Activated CD8-positive, alpha-beta T cell treated with anti-CD3 and anti-CD28 coated beads, Interleukin-2, amount 10 ng/mL, durations not matched to agents 7 days and 5 days (primary cell): ENCODE measurements around the gene FAU. TPM values are rescaled to one million over a fixed set of nuclear protein-coding genes. Genes with fewer than 3 reads are reported as not detected.

Experiments
- ATAC-seq: fragments of 150-1000 bp; cut with Tn5 transposase; one replicate; pipeline ENCODE4 v1.10.0; 2021; ENCODE audit warnings: moderate library complexity
- CTCF ChIA-PET: fragments of 350-600 bp; sonication (Branson Sonifier 250); formaldehyde crosslinking; loops from one replicate; lab custom pipeline; 2021; ENCODE audit warnings: antibody characterized with exemption; lab: Charles Lee
- POLR2A ChIA-PET: fragments of 350-600 bp; sonication (Branson Sonifier 250); formaldehyde crosslinking; loops from one replicate; lab custom pipeline; 2021; ENCODE audit warnings: antibody characterized with exemption; lab: Charles Lee
- DNase-seq: peaks from one replicate; pipeline ENCODE4 v3.0.0-alpha.2; 2020
- H3K27ac Mint-ChIP-seq: one replicate; pipeline ENCODE4 v1.8.0; 2021; ENCODE audit warnings: mild to moderate bottlenecking, mixed read lengths
- H3K27me3 Mint-ChIP-seq: one replicate; pipeline ENCODE4 v1.8.0; 2021; ENCODE audit warnings: low read depth, mixed read lengths
- H3K36me3 Mint-ChIP-seq: one replicate; pipeline ENCODE4 v1.8.0; 2021; ENCODE audit warnings: low read depth, mixed read lengths
- H3K4me1 Mint-ChIP-seq: one replicate; pipeline ENCODE4 v1.8.0; 2021; ENCODE audit warnings: low read depth, mixed read lengths
- H3K4me3 Mint-ChIP-seq: one replicate; pipeline ENCODE4 v1.8.0; 2021; ENCODE audit warnings: mild to moderate bottlenecking, mixed read lengths
- H3K9me3 Mint-ChIP-seq: one replicate; pipeline ENCODE4 v1.8.0; 2022; ENCODE audit warnings: mixed read lengths; ENCODE audit not compliant: insufficient read depth
- total RNA-seq, 2 experiments: library from RNA; stranded (reverse); gene quantifications; one replicate each; pipeline ENCODE4 v1.2.3, GENCODE V29; 2021

The FAU gene
- total RNA-seq, 2 experiments from 2014 or later, result 986 to 1,038 TPM

DNA sequence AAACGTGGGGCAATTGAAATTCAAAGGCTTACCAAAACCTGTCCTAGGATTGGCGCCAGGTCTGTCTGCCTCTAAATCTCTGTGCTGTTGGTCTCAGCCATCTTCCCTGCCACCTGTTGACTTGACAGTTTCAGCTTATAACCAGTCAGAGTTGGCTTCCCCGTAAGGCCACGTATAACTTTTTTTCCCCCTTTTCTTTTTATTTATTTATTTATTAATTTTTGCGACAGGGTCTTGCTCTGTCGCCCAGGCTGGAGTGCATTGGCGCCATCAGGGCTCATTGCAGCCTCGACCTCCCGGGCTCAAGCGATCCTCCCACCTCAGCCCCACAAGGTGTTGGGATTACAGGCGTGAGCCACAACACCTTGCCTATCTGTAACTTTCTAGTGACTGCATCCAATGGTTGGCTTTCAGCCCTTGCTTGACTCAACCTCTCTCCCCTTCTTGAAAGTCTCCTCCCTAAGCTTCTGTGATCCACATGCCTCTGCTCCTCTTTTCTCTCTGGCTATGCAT, 13.8 kb upstream of the FAU start:
- CTCF ChIA-PET, result interaction anchor here (0.7 to 2.8 kb wide), 18 partner anchors 8 to 417 kb away, joined by 3 to 19 read pairs (median 4); partner anchors contain the start of genes CAPN1, CDC42EP2, DPF2 and FAU
- peaks cover 5% of the 10 kb centered on the region for H3K27me3 Mint-ChIP-seq

DNA sequence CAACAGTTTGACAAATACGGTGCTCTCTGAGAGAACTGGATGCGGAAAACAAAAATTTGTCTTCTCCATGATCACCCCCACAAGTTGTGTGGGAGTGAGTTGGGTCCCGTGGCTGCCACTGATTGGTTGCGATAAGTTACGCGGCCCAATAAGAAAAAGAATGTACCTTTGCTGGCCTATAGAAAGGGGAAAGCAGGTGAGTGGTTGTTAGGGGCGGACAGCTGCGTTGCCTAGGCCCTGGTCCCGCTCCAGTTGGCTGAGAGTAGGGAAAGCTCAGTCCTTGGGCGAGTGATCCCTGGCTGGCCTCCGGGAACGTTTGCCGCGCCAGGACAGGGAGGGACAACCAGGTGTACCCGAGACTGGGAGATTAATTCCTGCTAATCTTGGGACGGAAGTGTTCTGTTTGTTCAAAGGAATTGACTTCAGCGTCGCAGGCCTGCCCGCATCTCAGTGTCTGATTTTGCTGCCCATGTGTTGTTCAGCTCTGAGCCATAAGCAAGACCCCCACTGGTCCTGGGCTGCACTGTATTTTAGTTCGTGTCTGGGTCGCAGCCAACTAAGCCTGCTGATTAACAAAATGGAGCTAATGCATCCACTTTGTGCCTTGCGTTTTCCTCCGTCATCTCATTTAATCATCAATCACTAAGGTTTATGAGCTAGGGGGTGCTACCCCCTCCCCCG, 13.2 kb upstream of the FAU start:
- ATAC-seq, result peak; percentile 89
- CTCF ChIA-PET, result interaction anchor here (0.7 to 2.8 kb wide), 16 partner anchors 9 to 417 kb away, joined by 3 to 19 read pairs (median 4); partner anchors contain the start of genes CAPN1, CDC42EP2, DPF2 and FAU
- peaks cover 2% of the 10 kb centered on the region for H3K27me3 Mint-ChIP-seq
- peak; percentile 93 for DNase-seq
- H3K9me3 Mint-ChIP-seq, result no peaks in the 10 kb centered on the region
- H3K27ac Mint-ChIP-seq, result peak overlapping the region; percentile 100
- H3K4me3 Mint-ChIP-seq, result peak overlapping the region; percentile 99
- peaks cover 29% of the 10 kb centered on the region for H3K4me1 Mint-ChIP-seq
- peaks cover 30% of the 10 kb centered on the region for H3K36me3 Mint-ChIP-seq
- POLR2A ChIA-PET, result interaction anchor here (0.6 to 2.3 kb wide), 25 partner anchors 10 to 362 kb away, joined by 3 to 31 read pairs (median 4); partner anchors contain the start of genes ARL2, CAPN1, FAU and MEN1

More for the DNA sequence above, 13.8 kb upstream of the FAU start:
- ATAC-seq (no peak), DNase-seq (no peak)
- Mint-ChIP-seq H3K4me1 (peaks cover 29% of the 10 kb centered on the region), H3K36me3 (peaks cover 28% of the 10 kb centered on the region), H3K9me3 (no peaks in the 10 kb centered on the region), H3K27ac (peak overlapping the region; percentile 100), H3K4me3 (peak overlapping the region; percentile 99)
- POLR2A ChIA-PET, result interaction anchor here (0.6 to 2.3 kb wide), 23 partner anchors 11 to 362 kb away, joined by 3 to 31 read pairs (median 4); partner anchors contain the start of genes ARL2, CAPN1, FAU and MRPL49

DNA sequence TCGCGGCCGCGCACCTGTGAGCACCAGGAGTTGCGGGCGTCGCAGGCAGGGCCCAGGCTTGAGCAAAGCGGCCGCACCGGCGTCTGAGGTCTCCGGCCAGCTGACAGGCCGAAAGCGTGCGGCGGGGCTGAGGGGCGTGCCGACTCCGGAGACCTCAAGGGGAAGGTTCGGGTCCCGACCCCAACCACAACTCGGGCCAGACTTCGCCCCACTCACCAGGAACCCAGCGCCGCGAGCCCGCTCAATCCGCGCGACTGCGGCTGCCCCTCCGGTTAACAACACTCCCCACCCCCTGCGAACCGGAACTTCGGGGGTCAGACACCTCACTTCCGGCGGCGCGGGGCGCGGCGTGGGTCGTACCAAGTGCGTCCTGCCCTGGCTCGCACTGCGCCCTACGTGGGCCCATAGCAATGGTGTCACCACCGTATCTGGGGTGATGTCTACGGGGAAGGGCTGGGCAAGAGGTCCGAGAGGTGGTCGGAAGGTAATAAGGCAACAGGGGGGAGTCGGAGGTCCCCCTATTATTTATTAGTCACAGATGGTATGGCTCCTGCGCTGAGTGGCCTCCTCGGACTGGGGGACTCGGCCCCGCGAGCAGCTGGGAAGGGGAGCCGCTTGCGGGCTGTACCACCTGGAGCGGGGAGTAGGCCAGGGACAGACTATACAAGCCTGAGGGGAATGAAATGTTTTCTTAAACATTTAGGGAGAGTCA, 12.5 kb upstream of the FAU start, which contains the start of gene SYVN1:
Gene SYVN1 (minus strand): TSS at position 280 of the 712 bp plus-strand sequence. CDS start 918 bp downstream, outside the sequence.
- CTCF ChIA-PET, result interaction anchor here (0.9 to 2.8 kb wide), 13 partner anchors 12 to 418 kb away, joined by 3 to 19 read pairs (median 5); partner anchors contain the start of genes CAPN1, FAU, MRPL49 and TM7SF2
- POLR2A ChIA-PET, result interaction anchor here (0.5 to 2.3 kb wide), 26 partner anchors 10 to 441 kb away, joined by 3 to 31 read pairs (median 4); partner anchors contain the start of genes ARL2, CAPN1, FAU and MEN1
- Mint-ChIP-seq H3K4me3 (peak within 1 kb of the TSS; percentile 99), H3K36me3 (peaks cover 32% of the 10 kb centered on the region), H3K4me1 (peaks cover 29% of the 10 kb centered on the region), H3K27ac (peak within 1 kb of the TSS; percentile 100), H3K9me3 (no peaks in the 10 kb centered on the region), H3K27me3 (no peaks in the 10 kb centered on the region)
- peak; percentile 92 for DNase-seq
- peak; percentile 79 for ATAC-seq

DNA sequence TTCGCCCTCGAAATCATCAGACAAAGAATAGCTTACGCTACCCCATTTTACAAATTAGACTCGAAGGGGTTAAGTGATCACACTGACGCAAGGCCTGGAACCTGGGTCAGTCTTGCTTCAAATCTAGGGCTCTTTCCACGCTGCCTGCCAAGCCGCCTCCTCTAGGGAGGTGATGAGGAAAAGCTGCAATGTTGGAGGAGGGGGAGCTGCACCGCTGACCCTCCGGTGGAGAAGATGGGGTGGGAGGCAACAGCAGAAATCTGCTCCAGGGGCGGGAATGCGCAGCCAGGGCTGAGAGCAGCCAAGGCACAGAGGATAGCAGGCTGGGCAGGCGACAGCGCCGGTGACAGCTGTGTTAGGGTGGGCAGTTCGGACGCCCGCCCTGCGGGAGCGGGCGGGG, 11.8 kb upstream of the FAU start:
- H3K27ac Mint-ChIP-seq, result peak overlapping the region; percentile 100
- no peaks in the 10 kb centered on the region for H3K27me3 Mint-ChIP-seq
- DNase-seq (no peak), ATAC-seq (peak; percentile 1)
- peak overlapping the region; percentile 99 for H3K4me3 Mint-ChIP-seq
- peaks cover 29% of the 10 kb centered on the region for H3K4me1 Mint-ChIP-seq
- H3K36me3 Mint-ChIP-seq, result peaks cover 32% of the 10 kb centered on the region
- no peaks in the 10 kb centered on the region for H3K9me3 Mint-ChIP-seq
- ChIA-PET POLR2A (interaction anchor here (0.5 to 1.9 kb wide), 4 partner anchors 10 to 442 kb away, joined by 3 to 4 read pairs (median 4); partner anchors contain the start of genes FAU and MRPL49), CTCF (interaction anchor here (0.6 to 1.8 kb wide), 4 partner anchors 11 to 196 kb away, joined by 3 to 5 read pairs (median 4); partner anchors contain the start of genes FAU and MRPL49)

DNA sequence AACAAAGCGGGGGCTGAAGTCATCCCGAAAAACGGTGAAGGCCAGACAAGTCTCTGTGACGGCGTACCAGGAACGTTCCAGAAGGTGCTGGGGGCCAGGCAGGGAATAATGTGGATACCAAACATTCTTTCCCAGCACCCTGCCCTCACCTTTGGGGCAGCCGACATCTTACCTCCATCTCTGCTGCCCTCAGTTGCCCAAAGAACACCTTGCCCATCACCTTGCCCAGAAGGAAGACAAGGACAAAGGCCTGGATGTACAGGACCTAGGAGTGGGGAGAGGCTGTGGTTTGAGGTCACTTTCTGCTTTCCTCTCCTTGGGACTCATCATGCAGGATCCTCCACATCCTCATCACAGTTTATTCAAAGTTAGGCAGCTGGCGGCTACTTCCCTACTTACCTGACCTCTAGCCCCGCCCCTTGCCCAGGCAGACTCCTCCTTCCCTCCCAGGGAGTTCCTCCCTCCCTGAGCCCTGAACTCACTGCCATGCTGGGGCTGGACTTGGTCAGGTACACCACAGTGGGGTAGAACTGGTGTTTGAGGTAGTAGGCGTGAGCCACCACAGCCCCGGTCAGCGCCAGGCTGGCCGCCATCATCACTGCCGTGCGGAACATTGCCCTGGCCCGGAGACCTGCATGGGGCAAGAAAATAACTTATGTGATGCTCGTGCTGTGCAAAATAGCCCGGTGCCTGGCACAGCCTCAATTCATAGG, 11.2 kb upstream of the FAU start:
- Mint-ChIP-seq H3K36me3 (peaks cover 36% of the 10 kb centered on the region), H3K27me3 (no peaks in the 10 kb centered on the region), H3K4me1 (peaks cover 29% of the 10 kb centered on the region), H3K27ac (peak overlapping the region; percentile 100), H3K4me3 (peak overlapping the region; percentile 99), H3K9me3 (no peaks in the 10 kb centered on the region)
- POLR2A ChIA-PET, result interaction anchor here (1.0 to 1.4 kb wide), 2 partner anchors 11 to 19 kb away, joined by 3 to 4 read pairs; partner anchors contain the start of genes FAU and MRPL49
- DNase-seq, result peak; percentile 71
- CTCF ChIA-PET, result interaction anchor here (0.6 to 1.8 kb wide), 4 partner anchors 11 to 197 kb away, joined by 3 to 5 read pairs (median 4); partner anchors contain the start of genes FAU and MRPL49
- ATAC-seq, result peak; percentile 12

DNA sequence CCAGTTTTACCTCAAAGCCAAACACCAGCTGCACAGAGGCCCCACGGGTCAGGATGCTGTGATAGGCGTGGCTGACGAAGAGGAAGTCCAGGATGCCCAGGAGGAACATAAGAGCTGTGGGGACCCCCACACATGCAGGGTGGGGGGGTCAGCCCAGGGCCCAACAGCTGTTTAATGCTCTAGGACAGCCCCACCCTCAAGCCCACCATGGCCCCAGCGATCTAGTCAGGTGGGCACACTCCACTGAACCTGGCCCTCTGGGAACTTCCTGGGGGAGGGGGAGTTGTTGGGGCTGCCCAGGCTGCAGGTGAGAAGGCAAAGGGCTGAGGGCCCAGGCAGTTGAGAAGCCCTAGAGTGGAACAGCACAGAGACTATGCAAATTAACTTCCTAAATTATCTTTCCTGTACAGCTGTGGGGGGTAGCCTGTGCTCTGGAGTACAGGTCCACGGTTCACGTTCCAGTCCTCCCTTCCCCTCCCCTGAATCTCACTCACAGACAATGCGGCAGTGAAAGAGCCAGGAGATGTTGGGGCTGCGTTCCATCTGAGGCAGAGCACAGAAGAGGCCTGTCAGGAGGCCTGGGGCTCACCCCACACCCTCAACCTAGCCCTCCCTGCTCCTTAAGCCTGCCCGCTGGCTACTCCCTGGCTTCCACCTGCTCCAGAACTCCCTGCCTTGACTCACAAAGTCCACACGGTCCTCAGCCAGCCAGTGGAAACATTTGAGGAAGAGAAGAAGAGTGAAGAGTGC, 10.5 kb upstream of the FAU start:
- H3K27ac Mint-ChIP-seq, result peak overlapping the region; percentile 100
- peak overlapping the region; percentile 99 for H3K4me3 Mint-ChIP-seq
- DNase-seq, result no peak
- peaks cover 29% of the 10 kb centered on the region for H3K4me1 Mint-ChIP-seq
- no peak for ATAC-seq
- no peaks in the 10 kb centered on the region for H3K9me3 Mint-ChIP-seq
- no peaks in the 10 kb centered on the region for H3K27me3 Mint-ChIP-seq
- POLR2A ChIA-PET, result interaction anchor here (1.4 kb wide), 1 partner anchor 10 kb away, joined by 4 read pairs; the partner anchor contains the start of genes FAU and MRPL49
- peaks cover 36% of the 10 kb centered on the region for H3K36me3 Mint-ChIP-seq
- CTCF ChIA-PET, result interaction anchor here (1.8 kb wide), 1 partner anchor 10 kb away, joined by 5 read pairs; the partner anchor contains the start of genes FAU and MRPL49

DNA sequence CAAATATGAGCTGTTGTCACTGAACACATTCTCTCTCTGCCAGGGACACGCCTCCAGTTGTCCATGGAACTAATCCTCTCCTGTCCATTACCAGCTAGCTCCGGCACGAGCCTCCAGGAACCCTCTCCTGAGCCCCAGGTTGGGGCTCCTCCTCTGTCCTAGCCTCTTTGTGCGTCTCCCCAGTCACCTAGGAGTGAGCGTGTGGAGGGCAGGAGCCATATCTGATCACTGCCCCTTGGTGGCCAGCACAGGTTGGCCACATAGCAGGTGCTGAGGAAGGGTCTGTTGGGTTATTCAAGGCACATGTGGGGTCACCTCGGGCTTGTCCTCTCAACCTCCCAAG, 9.9 kb upstream of the FAU start:
- POLR2A ChIA-PET, result interaction anchor here (0.8 kb wide), 1 partner anchor 11 kb away, joined by 3 read pairs; no protein-coding TSS in a partner anchor
- H3K9me3 Mint-ChIP-seq, result no peaks in the 10 kb centered on the region
- H3K4me1 Mint-ChIP-seq, result peaks cover 29% of the 10 kb centered on the region
- no peak overlapping the region for H3K4me3 Mint-ChIP-seq
- H3K36me3 Mint-ChIP-seq, result peaks cover 40% of the 10 kb centered on the region
- no peaks in the 10 kb centered on the region for H3K27me3 Mint-ChIP-seq
- ATAC-seq (no peak), DNase-seq (no peak)
- CTCF ChIA-PET, result interaction anchor here (1.6 kb wide), 1 partner anchor 14 kb away, joined by 7 read pairs; the partner anchor contains the start of gene ZNHIT2
- H3K27ac Mint-ChIP-seq, result no peak overlapping the region

DNA sequence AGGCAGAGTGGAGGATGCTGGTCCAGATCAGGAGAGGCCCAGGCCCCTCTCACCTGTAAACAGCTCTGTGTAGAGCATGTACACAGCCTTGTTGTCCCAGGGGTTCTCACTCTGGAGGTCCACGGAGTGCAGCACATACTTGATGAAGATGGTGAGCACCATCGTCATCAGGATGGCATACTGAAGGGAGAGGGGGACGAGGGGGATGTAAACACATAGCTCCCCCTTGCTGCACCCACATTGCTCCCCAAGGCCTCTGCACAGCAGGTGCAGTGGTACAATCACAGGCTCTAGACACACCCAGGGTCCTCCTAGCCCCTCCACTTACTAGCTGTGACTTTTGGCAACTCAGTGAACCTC, 9.5 kb upstream of the FAU start:
- peaks cover 43% of the 10 kb centered on the region for H3K36me3 Mint-ChIP-seq
- DNase-seq (no peak), ATAC-seq (no peak)
- peaks cover 26% of the 10 kb centered on the region for H3K4me1 Mint-ChIP-seq
- H3K27ac Mint-ChIP-seq, result no peak overlapping the region
- no peaks in the 10 kb centered on the region for H3K9me3 Mint-ChIP-seq
- H3K27me3 Mint-ChIP-seq, result no peaks in the 10 kb centered on the region
- CTCF ChIA-PET, result interaction anchor here (1.6 kb wide), 1 partner anchor 13 kb away, joined by 7 read pairs; the partner anchor contains the start of gene ZNHIT2
- POLR2A ChIA-PET, result interaction anchor here (0.8 to 1.5 kb wide), 2 partner anchors 9 to 11 kb away, joined by 3 to 6 read pairs; partner anchors contain the start of genes FAU and MRPL49
- no peak overlapping the region for H3K4me3 Mint-ChIP-seq

DNA sequence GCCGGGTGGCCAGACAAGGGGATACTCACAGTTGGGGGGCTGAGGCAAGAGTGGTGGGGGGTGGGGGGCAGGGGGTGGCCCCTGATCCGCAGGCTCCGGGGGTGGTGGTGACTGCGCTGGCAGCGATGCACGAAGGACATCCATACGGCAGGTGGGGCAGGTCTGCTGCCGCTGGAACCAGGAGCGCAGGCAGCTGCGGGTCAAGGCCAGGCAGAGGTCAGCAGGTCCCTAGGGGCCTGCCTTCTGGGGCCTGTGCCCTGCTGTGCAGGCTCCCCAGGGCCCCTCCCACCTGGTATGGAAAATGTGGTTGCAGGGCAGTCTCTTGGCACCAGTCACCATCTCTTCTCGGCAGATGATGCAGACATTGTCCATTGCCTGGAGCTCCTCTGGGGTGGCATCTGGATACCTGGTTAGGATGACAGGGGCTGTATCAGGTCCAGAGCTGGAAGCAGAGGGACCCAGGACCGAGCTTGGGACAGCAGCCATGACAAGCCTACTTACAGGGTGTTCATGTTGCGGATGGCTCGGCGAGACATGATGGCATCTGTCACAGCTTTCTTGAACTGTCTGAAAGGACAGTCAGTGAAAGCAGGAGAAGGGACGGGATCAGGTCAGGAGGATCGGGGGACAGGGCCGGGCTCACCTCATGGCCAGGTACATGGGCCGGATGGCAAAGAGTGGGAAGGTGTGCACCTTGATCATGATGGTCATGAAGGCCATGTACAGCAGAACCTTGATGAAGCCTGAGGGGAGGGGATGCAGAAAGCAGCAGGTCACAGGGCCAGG, 8.9 kb upstream of the FAU start:
- no peaks in the 10 kb centered on the region for H3K27me3 Mint-ChIP-seq
- peaks cover 48% of the 10 kb centered on the region for H3K36me3 Mint-ChIP-seq
- ChIA-PET CTCF (interaction anchor here (1.6 kb wide), 1 partner anchor 13 kb away, joined by 7 read pairs; the partner anchor contains the start of gene ZNHIT2), POLR2A (interaction anchor here (0.8 to 1.5 kb wide), 2 partner anchors 9 to 10 kb away, joined by 3 to 6 read pairs; partner anchors contain the start of genes FAU and MRPL49)
- H3K4me1 Mint-ChIP-seq, result peaks cover 20% of the 10 kb centered on the region
- no peak overlapping the region for H3K4me3 Mint-ChIP-seq
- no peaks in the 10 kb centered on the region for H3K9me3 Mint-ChIP-seq
- ATAC-seq (no peak), DNase-seq (no peak)
- H3K27ac Mint-ChIP-seq, result no peak overlapping the region
